ENCODE measurements around the gene GINS2.

GINS2 gene

GRCh38 chr16:85716022-85716679 lies 27.4 kb upstream of the GINS2 start:
- DNase-seq = no peak

GRCh38 chr16:85715169-85716021 lies 26.6 kb upstream of the GINS2 start:
- DNase-seq = no peak

GRCh38 chr16:85712801-85713200 lies 24.0 kb upstream of the GINS2 start:
- DNase-seq = no peak

- DNase-seq = no peak
Measured at GRCh38 chr16:85711982-85712587, 23.3 kb upstream of the GINS2 start.

DNA sequence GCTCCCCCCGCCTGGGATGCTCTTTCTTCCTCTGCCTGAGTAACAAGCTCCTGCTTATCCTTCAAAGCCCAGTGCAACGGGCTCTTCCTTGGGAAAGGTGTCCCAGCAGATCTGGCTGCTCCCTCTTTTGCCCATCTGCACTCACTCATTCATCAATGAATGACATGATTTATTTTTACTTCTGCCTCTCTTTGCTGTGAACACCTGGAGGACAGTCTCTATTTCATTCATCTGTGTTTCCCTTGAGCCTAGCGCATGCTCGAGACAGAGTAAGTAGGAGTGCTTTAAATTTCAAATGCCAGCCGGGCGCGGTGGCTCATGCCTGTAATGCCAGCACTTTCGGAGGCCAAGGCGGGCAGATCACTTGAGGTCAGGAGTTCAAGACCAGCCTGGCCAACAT lies 22.0 kb upstream of the GINS2 start:
- DNase-seq = no peak

DNA sequence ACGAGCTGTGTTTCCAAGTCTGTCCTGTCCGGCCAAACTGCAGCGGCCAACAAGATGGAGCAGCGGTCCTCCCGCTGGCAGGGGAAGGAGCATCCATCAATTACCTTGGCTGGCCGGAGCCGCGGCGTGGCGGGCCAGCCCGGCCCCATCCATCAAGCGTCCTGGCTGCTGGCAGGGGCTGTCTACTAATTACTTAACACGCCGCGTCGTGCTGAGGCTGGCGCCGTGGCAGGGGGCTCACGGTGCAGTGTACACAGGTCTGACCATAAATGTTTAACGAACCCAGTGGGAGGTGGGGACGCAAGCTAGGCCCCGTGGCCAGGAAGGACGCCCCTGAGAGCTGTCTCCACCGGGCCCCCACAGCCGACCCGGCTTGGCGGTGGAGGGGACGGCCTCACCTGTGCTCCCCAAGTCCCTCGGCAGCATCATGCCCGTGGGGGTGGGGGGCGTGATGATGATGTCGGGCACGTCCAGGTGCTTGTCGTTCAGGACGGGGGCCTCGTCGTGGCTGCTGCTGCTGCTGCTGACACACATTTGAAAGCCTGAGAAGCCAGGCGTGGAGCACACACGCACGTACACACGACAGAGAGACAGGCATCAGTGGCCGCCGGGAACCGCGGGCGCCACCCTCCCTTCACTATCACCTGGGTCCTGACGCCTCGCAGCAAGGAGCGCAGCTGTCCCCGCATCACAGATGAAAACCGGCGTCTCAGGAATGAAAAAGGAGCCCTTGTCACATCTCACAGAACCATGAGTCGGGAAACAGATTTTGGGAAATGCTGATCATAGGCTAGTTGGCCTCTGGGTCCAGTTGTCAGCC lies 21.2 kb upstream of the GINS2 start:
- no peak for DNase-seq

DNA sequence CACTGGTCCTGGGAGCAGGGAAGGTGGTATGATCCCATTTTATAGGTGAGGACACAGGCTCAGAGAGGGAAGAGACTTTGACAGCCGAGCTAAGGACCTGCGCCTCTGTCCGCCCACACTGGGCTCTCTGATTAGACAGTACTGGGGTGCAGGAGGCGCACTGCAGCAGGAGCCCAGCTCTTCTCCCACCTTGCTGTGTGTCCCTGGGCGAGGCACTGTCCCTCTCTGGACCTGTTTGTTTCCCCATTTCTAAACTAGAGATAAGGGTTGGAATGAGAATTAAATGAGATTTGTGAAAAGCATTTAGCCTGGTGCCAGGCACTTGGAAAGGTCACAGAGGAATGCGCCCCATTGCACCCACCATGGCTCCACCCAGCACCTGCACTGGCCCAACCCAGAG lies 19.6 kb upstream of the GINS2 start:
- DNase-seq = no peak

GRCh38 chr16:85707528-85708095 lies 18.9 kb upstream of the GINS2 start:
- DNase-seq = no peak

- no peak for DNase-seq
Measured at GRCh38 chr16:85706449-85707034, 17.8 kb upstream of the GINS2 start.

DNA sequence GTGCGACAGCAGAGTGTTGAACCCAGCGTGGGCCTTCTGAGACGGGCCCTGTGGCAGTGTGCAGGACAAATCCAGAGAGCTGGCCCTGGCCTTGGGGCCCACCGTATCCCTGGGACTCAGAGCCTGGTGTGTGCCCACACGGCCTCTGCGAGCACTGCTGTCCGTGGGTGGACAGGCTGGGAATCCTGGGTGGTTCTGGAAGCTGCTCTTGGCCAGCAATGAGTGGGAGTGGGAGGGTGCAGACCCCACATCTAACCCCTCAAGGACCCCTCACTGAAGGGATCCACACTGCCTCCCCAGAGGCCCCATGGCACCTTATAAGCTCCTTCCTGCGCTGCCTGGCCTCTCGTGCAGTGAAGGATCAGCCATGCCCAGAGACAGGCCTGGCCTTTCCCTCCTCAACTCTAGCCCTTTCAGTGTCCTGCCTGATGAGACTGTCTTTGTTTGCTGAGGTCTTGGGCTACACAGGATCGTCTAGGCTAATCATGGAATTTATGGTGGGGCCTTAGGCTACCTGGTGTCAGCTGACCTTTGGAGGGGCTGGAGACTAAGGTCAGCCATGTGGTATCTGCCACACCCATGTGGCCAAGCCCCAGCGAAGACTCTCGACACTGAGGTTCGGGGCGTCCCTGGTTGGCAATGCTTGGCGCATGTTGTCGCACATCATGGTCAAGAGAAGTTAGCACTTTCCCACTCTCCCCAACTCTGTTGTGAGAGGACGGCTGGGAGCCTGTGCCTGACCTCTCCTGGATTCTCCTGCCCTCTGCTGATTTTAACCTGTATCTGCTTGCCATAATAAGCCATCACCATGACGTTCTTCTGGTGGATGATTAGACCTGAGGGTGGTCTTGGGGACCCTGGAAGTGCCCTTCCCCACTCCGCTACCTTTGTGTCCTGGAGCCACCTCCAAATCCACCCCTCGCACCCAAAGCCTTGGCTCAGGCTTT lies 16.4 kb upstream of the GINS2 start:
- DNase-seq = no peak

- DNase-seq = no peak
Measured at GRCh38 chr16:85704011-85704410, 15.3 kb upstream of the GINS2 start.

GRCh38 chr16:85699628-85700027 lies 10.9 kb upstream of the GINS2 start:
- DNase-seq = no peak

GRCh38 chr16:85698935-85699558 lies 10.3 kb upstream of the GINS2 start:
- no peak for DNase-seq

- no peak for DNase-seq
Measured at GRCh38 chr16:85698459-85698891, 9.7 kb upstream of the GINS2 start.

- no peak for DNase-seq
Measured at GRCh38 chr16:85697431-85697830, 8.7 kb upstream of the GINS2 start.

DNA sequence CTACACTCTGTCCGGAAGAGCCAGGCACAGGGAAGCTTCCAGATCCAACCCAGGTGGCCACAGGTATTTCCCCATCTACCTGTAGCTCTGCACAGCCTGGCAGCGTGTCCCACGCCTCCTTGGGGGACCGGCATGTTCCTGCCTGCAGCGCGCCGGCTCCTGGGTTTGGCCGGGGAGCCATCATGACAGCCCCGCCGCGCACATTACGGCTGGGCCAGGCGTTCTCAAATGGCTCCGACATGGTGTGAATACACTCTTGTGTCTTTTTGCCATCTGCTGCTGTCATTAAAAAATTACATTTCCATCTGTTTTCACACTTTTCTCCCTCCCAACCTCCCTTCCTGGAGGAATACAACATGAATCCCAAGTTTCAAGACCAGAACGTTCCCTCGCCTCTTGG lies 8.0 kb upstream of the GINS2 start:
- no peak for DNase-seq

DNA sequence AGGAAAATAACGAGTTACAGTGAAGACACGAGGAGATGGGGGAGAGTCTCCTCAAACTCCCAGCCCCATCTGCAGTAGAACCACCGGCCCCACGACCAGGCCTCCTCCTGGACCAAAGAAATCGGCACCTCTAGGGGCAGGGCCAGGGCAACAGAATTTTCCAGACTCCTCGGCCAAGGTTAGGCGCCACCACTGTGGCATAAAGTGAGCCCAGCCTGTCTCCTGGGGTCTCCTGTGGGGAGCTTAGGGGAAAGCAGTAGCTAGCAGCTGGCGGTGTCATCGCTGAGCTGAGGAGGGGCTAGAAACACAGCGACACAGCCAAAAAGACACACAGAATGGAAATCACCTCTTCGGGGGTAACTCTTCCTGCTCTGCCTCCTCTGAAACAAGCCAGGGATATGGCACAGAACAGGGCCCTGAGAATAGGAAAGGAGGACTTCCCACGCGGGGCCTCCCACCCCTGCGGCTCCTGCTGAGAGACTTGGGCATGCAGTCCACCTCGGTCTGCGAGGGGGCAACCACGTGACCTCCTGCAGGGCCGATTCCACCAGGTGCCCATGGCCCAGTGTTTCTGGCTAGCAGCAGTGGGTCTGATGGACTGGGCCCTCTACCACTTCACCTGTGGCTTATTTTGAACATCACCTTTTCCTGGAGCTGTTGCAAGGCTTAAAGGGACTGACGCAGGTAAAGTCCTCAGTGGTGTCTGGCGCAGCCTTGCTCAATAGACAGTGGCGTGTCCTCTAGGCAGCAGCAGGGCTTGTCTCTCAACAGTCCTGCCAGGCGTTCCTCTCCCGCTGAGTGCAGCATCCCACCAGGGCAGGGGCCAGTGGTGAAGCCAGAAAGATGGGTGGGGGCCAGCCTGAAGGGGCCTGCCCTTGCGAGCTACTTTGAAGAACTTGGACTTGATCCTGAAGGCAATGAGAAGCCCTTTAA lies 6.7 kb upstream of the GINS2 start:
- DNase-seq = no peak

GRCh38 chr16:85690469-85691064 lies 1.8 kb upstream of the GINS2 start:
- no peak for DNase-seq

- DNase-seq = no peak
Measured at GRCh38 chr16:85689950-85690320, 1.2 kb upstream of the GINS2 start.
